Neural cell (in vitro differentiated cells): ENCODE results near the gene BLOC1S3. TPM values are rescaled to one million over a fixed set of nuclear protein-coding genes. Genes with fewer than 3 reads are reported as not detected.

ENCODE experiments used
- H2AFZ ChIP-seq: fragments of 200-600, 300-800 bp; sonication (generic), shearing (Covaris generic); 2 replicates; pipeline ENCODE4 v1.6.0; 2014; ENCODE audit warnings: low read depth, mild to moderate bottlenecking, antibody characterized with exemption, low read length, moderate library complexity
- H3F3A ChIP-seq: fragments of 200-600 bp; shearing (Covaris generic); 2 replicates; pipeline ENCODE4 v1.6.1; 2016; ENCODE audit warnings: mild to moderate bottlenecking, moderate library complexity, mixed read lengths, antibody characterized with exemption, low read length; ENCODE audit not compliant: insufficient read depth, poor library complexity, severe bottlenecking
- H3K27ac ChIP-seq: fragments of 200-600, 300-800 bp; sonication (generic), shearing (Covaris generic); 2 replicates; pipeline ENCODE4 v1.5.1; 2014; ENCODE audit warnings: mild to moderate bottlenecking, low read length, moderate library complexity
- H3K27me3 ChIP-seq: fragments of 300-800, 200-600 bp; sonication (generic), shearing (Covaris generic); 2 replicates; pipeline ENCODE4 v1.6.0; 2014; ENCODE audit warnings: mild to moderate bottlenecking, low read depth, low read length, moderate library complexity; ENCODE audit not compliant: insufficient read depth
- H3K36me3 ChIP-seq: fragments of 300-800, 200-600 bp; sonication (generic), shearing (Covaris generic); 2 replicates; pipeline ENCODE4 v1.5.1; 2014; ENCODE audit warnings: mild to moderate bottlenecking, antibody characterized with exemption, low read length, moderate library complexity; ENCODE audit not compliant: insufficient read depth
- H3K4me2 ChIP-seq: fragments of 300-800, 200-600 bp; sonication (generic), shearing (Covaris generic); 2 replicates; pipeline ENCODE4 v1.6.0; 2014; ENCODE audit warnings: mild to moderate bottlenecking, low read length
- H3K4me3 ChIP-seq: fragments of 300-800, 200-600 bp; sonication (generic), shearing (Covaris generic); 2 replicates; pipeline ENCODE4 v1.5.1; 2014; ENCODE audit warnings: mild to moderate bottlenecking, low read length, moderate library complexity
- H3K79me2 ChIP-seq: fragments of 200-600 bp; shearing (Covaris generic); replicated peaks from 2 replicates; pipeline ENCODE4 v1.6.0; 2014; ENCODE audit warnings: mild to moderate bottlenecking, low read length, moderate library complexity; ENCODE audit not compliant: insufficient read depth
- H3K9ac ChIP-seq: fragments of 300-800, 200-600 bp; sonication (generic), shearing (Covaris generic); 2 replicates; pipeline ENCODE4 v1.6.1; 2016; ENCODE audit warnings: mild to moderate bottlenecking, low read length, mixed read lengths
- H3K9me2 ChIP-seq: fragments of 200-600 bp; shearing (Covaris generic); 2 replicates; pipeline ENCODE4 v1.6.1; 2016; ENCODE audit warnings: mild to moderate bottlenecking, low read length, mixed read lengths; ENCODE audit not compliant: insufficient read depth
- H3K9me3 ChIP-seq: fragments of 200-600, 300-800 bp; sonication (generic), shearing (Covaris generic); 2 replicates; pipeline ENCODE4 v1.6.1; 2016; ENCODE audit warnings: mild to moderate bottlenecking, mixed run types, low read length, moderate library complexity, mixed read lengths
- H4K20me1 ChIP-seq: fragments of 200-600 bp; shearing (Covaris generic); 2 replicates; pipeline ENCODE4 v1.6.1; 2016; ENCODE audit warnings: mild to moderate bottlenecking, mixed run types; ENCODE audit not compliant: insufficient read depth
- CTCF ChIP-seq: fragments of 450-650 bp; IDR thresholded peaks from 2 replicates; pipeline ENCODE4 v1.5.1; 2014; ENCODE audit warnings: antibody characterized with exemption, mild to moderate bottlenecking, moderate library complexity; ENCODE audit not compliant: poor library complexity, severe bottlenecking
- EP300 ChIP-seq: fragments of 450-650 bp; conservative IDR thresholded peaks from 2 replicates; pipeline ENCODE4 v1.6.1; 2014; ENCODE audit warnings: antibody characterized with exemption, mild to moderate bottlenecking, moderate library complexity; ENCODE audit not compliant: poor library complexity, severe bottlenecking
- EZH2 ChIP-seq: fragments of 200-600, 300-800 bp; shearing (Covaris generic), sonication (generic); IDR thresholded peaks from 2 replicates; pipeline ENCODE4 v1.6.1; 2014; ENCODE audit warnings: antibody characterized with exemption, low read length, borderline replicate concordance, mild to moderate bottlenecking; ENCODE audit not compliant: insufficient read depth, poor library complexity, severe bottlenecking
- MXI1 ChIP-seq: fragments of 450-650 bp; conservative IDR thresholded peaks from 2 replicates; pipeline ENCODE4 v1.6.1; 2014; ENCODE audit warnings: antibody characterized with exemption, mild to moderate bottlenecking; ENCODE audit not compliant: poor library complexity, severe bottlenecking
- POLR2AphosphoS5 ChIP-seq: IDR thresholded peaks from 2 replicates; pipeline ENCODE4 v1.6.1; 2012
- RAD21 ChIP-seq: fragments of 450-650 bp; conservative IDR thresholded peaks from 2 replicates; pipeline ENCODE4 v1.6.1; 2014; ENCODE audit warnings: antibody characterized with exemption, mild to moderate bottlenecking, moderate library complexity
- SMC3 ChIP-seq: fragments of 450-650 bp; conservative IDR thresholded peaks from 2 replicates; pipeline ENCODE4 v1.6.1; 2014; ENCODE audit warnings: antibody characterized with exemption, mild to moderate bottlenecking, moderate library complexity; ENCODE audit not compliant: poor library complexity
- TAF1 ChIP-seq: IDR thresholded peaks from 2 replicates; pipeline ENCODE4 v1.6.1; 2012; ENCODE audit warnings: low read depth
- polyA plus RNA-seq: library from polyadenylated mRNA; depleted of rRNA; stranded (reverse); fragments of >200 nt; gene quantifications from 2 replicates; pipeline ENCODE4 v1.2.3, GENCODE V29; 2014
- TF ChIP-seq, protein P1 (sequence below): IDR thresholded peaks from 2 replicates; pipeline ENCODE4 v1.6.1; 2012; ENCODE audit warnings: borderline replicate concordance

The BLOC1S3 gene
- polyA plus RNA-seq, 1 donor from 2014 or later = 1.8 TPM

DNA sequence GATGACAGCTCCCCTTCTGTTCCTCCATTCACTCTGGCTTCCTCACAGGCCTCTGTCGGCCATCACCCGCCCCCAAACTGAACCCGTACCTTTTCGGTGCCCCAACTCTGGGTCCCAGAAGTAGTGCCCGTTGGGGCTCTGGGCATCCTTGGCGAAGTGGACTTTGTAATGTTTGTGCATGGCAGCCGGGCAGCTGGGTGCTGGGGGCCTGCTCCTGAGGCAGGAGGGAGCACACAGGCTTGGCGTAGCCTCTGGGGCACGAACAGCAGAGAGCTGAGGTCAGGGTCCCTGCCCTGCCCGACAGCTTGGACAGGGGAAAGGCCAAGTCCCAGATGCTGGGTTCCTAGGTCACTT is 18.6 kb upstream of the BLOC1S3 start:
- H3K79me2 ChIP-seq = no peaks in the 10 kb centered on the region
- TF ChIP-seq RAD21 (no peak), TAF1 (no peak), CTCF (no peak)
- no peaks in the 10 kb centered on the region for H3F3A ChIP-seq
- no peaks in the 10 kb centered on the region for H4K20me1 ChIP-seq
- no peak overlapping the region for H2AFZ ChIP-seq
- no peaks in the 10 kb centered on the region for H3K9me2 ChIP-seq
- H3K4me3 ChIP-seq = no peak overlapping the region
- H3K36me3 ChIP-seq = no peaks in the 10 kb centered on the region
- no peak overlapping the region for H3K9ac ChIP-seq
- no peak overlapping the region for H3K4me2 ChIP-seq
- no peaks in the 10 kb centered on the region for H3K27me3 ChIP-seq
- H3K9me3 ChIP-seq = no peaks in the 10 kb centered on the region
- H3K27ac ChIP-seq = no peak overlapping the region

- Histone ChIP-seq H3K4me3 (no peak within 1 kb of the TSS), H3F3A (no peaks in the 10 kb centered on the region), H3K79me2 (no peaks in the 10 kb centered on the region), H3K9me3 (no peaks in the 10 kb centered on the region), H3K9me2 (no peaks in the 10 kb centered on the region), H4K20me1 (no peaks in the 10 kb centered on the region), H3K36me3 (no peaks in the 10 kb centered on the region), H3K9ac (no peak within 1 kb of the TSS), H3K4me2 (no peak within 1 kb of the TSS), H3K27me3 (no peaks in the 10 kb centered on the region), H2AFZ (no peak within 1 kb of the TSS), H3K27ac (no peak within 1 kb of the TSS)
- no peak for TF ChIP-seq TAF1
- no peak for TF ChIP-seq EP300
Observed at GRCh38 chr19:45160870-45161737, 17.5 kb upstream of the BLOC1S3 start, which contains the start of gene NKPD1. Gene NKPD1 (minus strand): TSS chr19:45160982. CDS start chr19:45160150, 832 bp downstream.

DNA sequence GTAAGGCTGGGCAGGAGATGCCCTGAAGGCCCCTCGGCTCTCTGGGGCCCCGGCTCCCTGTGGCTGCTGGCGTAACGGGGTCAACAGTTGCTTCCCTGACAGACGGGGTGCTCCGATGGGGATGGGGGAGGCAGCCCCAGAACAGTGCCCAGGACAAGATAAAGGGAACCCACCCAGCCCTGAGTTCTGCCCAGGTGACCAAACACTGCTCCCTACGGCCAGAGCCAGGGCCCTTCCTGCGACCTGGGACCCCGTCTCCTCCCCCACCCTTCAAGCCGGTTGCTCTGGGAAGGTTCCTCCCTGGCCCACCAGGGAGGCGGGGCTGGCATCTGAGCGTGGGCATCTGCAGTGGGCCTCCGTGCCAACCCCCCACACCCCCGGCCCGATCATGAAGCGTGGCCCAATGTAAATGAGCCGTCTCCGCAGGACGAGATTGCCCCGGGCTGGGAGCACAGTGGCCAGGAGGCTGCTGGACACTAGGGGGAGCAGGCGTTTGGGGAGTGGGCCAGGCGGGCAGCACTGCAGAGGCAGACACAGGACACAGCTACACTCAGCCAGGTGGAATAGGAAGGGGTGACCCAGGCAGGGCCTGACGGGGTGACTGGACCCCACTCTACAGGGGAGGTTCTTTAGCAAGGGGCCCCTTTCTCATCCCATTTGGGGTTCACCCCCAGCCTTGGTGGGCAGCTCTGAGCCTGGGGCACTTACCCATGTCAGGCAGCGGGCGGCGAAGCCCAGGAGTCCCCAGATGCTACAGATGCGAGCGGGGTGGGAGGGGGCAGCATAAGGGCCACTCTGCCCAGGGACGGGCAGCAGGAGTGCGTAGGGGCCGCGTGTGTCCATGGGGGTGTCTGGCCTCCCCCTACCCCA is 16.6 kb upstream of the BLOC1S3 start:
- Histone ChIP-seq H3K4me3 (no peak overlapping the region), H3K27me3 (no peaks in the 10 kb centered on the region), H3F3A (no peaks in the 10 kb centered on the region), H3K79me2 (no peaks in the 10 kb centered on the region), H3K9me2 (no peaks in the 10 kb centered on the region), H2AFZ (no peak overlapping the region), H4K20me1 (no peaks in the 10 kb centered on the region), H3K9me3 (no peaks in the 10 kb centered on the region), H3K4me2 (no peak overlapping the region), H3K9ac (no peak overlapping the region), H3K27ac (no peak overlapping the region), H3K36me3 (no peaks in the 10 kb centered on the region)
- TF ChIP-seq RAD21 (no peak), SMC3 (peak; percentile 14), MXI1 (no peak), EP300 (no peak), POLR2AphosphoS5 (no peak), EZH2 (no peak), CTCF (peak; percentile 30), TAF1 (no peak)
- TF ChIP-seq, protein P1, sequence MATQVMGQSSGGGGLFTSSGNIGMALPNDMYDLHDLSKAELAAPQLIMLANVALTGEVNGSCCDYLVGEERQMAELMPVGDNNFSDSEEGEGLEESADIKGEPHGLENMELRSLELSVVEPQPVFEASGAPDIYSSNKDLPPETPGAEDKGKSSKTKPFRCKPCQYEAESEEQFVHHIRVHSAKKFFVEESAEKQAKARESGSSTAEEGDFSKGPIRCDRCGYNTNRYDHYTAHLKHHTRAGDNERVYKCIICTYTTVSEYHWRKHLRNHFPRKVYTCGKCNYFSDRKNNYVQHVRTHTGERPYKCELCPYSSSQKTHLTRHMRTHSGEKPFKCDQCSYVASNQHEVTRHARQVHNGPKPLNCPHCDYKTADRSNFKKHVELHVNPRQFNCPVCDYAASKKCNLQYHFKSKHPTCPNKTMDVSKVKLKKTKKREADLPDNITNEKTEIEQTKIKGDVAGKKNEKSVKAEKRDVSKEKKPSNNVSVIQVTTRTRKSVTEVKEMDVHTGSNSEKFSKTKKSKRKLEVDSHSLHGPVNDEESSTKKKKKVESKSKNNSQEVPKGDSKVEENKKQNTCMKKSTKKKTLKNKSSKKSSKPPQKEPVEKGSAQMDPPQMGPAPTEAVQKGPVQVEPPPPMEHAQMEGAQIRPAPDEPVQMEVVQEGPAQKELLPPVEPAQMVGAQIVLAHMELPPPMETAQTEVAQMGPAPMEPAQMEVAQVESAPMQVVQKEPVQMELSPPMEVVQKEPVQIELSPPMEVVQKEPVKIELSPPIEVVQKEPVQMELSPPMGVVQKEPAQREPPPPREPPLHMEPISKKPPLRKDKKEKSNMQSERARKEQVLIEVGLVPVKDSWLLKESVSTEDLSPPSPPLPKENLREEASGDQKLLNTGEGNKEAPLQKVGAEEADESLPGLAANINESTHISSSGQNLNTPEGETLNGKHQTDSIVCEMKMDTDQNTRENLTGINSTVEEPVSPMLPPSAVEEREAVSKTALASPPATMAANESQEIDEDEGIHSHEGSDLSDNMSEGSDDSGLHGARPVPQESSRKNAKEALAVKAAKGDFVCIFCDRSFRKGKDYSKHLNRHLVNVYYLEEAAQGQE = no peak
